NCI-H2029 (cell line): Measurements from ENCODE around the gene CDC26.
"Not testable (repeated sequence)": the region's sequence is repeated elsewhere in the genome, so short reads cannot be mapped to it uniquely, and the experiment has no call there.

ENCODE experiments used
- DNase-seq: peaks from one replicate; lab custom pipeline; 2025; lab: John Stamatoyannopoulos, UW

CDC26 gene

DNA sequence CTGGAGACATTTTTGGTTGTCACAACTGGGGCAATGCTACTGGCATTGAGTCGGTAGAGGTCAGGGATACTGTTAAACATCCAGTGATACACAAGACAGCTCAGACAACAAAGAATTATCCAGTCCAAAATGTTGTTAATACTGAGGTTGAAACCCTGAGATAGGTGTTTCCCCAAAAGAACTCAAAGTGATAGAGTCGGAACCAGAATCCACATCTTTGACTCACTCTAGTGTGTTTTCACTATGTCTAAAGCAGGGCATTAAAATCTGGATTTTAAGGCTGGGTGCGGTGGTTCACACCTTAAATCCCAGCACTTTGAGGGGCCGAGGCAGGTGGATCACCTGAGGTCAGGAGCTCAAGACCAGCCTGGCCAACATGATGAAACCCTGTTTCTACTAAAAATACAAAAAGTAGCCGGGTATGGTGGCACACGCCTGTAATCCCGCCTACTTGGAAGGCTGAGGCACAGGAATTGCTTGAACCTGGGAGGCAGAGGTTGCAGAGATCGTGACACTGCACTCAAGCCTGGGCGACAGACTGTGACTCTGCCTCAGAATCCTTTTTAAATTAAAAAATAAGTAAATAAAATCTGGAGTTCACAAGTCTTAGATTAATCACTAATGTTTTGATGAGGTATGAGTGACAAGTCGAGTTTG, 37.0 kb downstream of the CDC26 start:
- DNase-seq, result no peak

DNA sequence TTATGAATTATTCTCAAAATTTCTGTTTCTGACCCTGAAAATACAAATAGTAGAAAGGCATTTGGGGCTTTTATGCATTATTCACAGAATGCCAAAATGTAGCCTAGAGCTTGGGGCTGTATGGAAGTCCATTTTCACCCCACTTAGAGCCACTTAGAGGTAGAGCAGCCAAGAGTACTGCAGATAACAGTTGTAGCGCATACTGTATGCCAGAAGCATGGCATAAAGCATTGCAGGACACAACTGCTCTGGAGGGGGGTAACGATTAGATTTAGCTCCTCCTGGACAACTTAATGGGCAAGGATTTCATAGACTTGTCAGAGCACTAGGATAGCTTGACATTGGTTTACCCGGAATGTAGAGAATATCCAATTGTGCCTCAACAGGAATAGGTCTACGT, 38.3 kb downstream of the CDC26 start:
- no peak for DNase-seq

DNA sequence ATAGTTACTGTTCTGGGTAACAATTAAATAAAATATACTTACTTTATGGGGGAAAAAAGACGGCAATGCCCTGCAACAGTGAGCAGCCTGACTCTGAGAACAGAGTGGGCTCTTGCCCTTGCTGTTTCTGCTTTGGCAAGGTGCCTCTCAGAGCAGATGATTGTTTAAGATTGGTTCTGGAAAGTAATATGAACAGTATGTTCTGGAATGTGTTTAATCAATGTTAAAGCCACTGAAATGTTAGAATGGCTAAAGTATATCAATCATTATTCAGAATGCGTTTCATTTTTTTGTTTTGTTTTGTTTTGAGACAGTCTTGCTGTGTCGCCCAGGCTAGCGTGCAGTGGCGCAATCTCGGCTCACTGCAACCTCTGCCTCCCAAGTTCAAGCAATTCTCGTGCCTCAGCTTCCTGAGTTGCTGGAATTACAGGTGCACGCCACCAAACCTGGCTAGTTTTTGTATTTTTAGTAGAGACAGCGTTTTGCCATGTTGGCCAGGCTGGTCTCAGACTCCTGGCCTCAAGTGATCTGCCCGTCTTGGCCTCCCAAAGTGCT, 39.6 kb downstream of the CDC26 start:
- DNase-seq, result not testable (repeated sequence)

DNA sequence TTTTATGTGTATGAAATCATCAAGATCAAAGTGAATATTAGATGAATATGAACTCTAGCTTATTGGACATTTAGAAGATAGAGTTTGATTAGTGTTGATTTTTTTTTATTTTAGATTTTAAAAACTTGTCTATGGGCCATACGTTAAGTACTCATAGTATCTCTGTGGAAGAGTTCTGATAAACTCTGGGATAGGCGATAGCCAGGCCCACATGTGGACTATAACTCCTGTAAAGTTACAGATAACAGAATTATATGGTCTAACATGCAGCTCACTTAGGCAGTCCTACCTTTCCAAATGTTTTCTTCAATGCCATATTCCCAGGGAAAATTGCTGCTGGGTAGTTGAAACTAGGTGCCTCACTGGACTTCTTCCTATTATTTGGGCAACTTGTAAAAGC, 43.7 kb downstream of the CDC26 start:
- DNase-seq, result no peak

DNA sequence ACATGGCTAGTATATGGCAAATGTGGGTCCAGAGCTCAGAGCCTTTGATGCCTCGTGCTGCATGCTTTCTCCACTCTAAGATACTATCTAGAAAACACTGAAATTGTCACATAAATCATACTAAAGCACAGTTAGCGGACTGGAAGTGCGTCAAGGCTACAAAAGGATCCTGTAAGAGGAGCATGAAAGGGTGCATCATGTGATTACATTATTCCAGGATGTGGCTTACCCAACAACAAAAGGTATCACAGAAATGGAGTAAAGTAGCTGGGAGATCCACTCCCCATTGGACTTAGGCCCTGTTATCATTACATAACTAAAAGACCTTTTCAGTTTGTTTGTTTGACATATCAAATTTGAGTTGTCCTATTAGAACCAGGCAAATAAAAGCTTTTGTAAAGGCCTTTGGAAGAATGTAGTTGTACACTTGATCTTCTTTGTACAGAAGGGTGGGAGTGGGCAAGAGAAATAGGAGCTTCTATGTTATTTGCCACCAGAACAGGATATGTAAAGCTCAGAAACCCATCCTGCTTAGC, 47.2 kb downstream of the CDC26 start:
- DNase-seq, result peak; percentile 34

DNA sequence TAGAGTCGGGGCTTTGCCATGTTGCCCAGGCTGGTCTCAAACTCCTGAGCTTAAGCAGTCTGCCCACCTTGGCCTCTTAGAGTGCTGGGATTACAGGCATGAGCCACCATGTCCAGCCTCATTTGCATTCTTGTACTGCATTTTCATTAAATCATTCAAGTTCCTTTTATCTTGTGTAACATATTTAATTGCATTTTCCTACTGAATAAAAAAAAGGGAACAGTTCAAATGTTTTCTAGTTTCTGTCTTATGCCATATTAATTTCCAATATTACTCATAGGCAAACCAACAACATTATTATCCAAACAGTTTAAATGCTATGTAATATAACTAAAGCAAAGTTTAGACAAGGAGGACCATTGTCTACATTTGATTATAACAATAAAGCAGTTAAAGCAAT, 47.9 kb downstream of the CDC26 start:
- DNase-seq, result no peak

DNA sequence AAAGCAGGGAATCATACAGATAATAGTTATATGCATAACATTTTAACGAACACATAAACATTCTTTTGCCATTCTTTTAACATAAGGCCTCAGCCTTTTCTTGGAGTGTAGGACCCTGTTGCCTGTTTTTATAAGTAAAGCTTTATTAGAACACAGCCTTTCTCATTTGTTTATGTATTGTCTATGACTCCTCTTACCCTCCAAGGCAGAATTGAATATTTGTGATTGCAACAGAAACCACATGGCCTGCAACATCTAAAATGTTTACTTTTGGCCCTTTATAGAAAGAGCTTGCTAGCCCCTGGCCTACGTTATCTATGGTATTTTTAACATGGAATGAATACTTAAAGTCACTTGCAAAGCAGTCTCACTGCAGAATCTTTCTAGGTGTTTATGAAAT, 51.4 kb downstream of the CDC26 start:
- no peak for DNase-seq

DNA sequence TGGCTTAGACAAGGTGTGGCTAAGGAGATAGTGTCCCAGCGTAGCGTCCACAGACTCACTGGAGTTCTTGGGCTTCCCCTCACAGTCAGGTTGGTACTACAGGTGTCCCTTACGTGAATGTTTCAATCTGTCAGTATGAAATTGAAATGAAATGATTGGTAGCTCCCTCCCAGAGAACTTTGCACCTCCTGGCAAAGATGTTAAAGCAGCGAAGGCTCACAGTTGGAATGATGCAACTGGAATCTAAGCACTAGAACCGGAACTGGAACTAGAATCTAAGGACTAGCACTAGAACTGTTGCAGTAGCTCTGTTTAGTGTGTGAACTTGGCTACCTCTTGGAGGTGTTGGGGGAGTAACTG, 52.9 kb downstream of the CDC26 start:
- DNase-seq, result no peak

DNA sequence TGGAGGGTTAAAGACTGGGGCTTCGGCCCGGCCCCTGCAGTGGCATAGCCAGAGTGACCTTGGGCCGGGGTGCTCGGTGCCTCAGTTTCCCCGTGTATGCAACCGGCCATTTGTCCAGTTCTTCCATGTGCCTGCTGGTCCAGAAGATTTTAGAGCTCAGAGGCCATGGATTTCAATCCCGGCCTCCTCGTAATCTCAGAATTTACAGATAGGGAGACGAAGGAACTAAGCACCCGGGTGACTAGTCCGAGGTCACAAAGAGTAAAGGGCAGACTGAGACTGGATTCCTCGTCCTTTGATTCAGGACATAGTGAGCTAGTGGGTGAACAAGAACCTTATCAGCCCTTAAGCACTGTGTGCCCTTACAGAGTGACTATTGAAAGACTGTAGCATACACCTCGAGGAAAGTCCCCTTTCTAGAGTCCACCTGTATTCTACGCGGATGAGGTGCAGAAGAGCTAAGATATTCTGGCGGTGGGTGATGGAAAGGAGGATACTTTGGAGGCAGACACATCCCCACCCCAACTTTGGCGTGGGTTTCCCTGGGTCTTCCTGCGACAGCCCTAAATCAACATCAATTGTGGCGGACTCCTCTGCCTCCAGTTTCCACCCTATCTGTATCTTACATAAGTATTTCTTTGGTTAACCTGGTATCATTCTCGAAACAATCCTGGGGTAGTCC, 53.4 kb downstream of the CDC26 start:
- no peak for DNase-seq

DNA sequence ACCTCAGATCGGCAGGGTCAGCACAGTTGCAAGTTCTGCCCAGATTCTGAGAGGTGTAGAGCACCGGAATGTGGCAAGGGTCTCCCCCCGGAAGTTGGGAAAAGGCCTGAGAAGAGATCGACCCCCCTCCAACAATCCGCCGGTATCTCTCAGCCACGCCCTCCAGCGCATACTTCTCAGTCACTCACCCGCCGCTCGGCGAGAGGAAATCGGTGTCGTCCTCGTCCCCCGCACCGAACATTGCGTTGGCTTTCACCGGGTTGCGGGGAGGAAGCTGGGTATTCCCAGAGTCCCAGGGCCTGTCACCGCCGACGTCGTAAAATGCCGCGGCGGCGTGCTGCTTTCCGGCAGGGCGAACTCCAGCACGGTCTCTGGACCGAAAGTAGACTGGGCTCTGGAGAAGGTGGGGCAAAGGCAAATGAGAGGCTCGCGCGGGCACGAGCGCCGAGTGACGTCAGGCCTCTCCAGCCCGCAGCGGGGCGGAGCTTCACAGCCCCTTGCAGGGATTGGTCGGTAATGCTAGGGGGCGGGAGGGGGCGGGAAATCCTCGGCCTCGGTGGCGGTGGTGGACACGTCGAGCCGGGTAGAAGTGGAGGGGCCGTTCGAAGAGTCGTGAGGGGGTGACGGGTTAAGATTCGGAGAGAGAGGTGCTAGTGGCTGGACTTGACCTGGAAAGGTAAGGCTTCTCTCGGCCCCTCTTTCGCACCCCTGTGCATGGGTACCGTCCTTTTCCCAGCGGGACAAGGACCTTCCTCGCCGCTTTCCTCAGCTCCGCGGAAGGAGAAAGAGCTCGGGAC, 54.2 kb downstream of the CDC26 start, which contains the start of the genes FKBP15 and SLC31A1:
Gene FKBP15 (minus strand): TSS at position 275 of the 797 bp plus-strand sequence. CDS start 34 bp downstream, at position 241.
Gene SLC31A1 (plus strand): TSS at position 542 of the 797 bp plus-strand sequence. CDS start 34,605 bp downstream, outside the sequence.
- DNase-seq, result peak; percentile 96

DNA sequence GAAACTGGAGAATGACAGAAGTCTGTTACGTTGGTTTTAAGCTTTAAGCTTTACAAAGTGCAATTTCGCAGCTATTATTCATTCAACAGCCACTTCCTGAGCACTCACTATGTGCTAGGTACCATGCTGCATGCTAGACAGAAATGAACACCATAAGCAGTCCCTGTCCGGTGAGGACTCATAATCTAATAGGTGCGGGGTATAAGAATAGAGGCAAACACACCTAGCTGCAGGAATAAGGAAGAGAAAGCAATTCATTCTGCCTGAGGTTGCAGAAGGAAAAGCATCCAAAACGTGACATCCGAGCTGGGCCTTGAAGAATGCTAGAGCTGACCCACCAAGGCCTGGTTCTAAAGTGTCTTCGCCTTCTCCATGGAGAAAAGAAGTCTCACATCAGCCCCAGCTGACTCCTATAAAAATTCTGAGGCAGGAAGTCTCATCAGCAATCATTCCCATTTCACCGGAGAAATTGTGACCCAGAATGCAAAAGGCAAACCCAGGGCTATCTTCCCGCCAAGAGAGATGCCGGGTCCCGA, 54.8 kb downstream of the CDC26 start:
- DNase-seq, result no peak

DNA sequence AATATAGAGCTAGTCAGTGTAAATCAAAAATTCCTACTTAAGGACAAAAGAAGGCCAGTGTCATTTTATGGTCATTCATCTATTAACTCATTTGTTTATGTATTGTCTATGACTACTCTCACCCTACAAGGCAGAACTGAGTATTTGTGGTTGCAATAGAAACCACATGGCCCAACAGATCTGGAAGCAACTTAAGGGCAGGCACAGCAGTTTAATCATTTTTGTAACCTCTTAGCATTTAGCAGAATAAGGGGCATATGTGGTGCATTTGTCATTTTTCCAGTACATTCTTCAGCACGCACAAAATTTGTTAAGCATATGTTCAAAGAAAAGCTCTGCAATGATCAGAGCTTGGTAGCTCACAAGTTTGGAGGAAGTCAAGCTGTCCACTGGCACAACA, 55.4 kb downstream of the CDC26 start:
- DNase-seq, result no peak

DNA sequence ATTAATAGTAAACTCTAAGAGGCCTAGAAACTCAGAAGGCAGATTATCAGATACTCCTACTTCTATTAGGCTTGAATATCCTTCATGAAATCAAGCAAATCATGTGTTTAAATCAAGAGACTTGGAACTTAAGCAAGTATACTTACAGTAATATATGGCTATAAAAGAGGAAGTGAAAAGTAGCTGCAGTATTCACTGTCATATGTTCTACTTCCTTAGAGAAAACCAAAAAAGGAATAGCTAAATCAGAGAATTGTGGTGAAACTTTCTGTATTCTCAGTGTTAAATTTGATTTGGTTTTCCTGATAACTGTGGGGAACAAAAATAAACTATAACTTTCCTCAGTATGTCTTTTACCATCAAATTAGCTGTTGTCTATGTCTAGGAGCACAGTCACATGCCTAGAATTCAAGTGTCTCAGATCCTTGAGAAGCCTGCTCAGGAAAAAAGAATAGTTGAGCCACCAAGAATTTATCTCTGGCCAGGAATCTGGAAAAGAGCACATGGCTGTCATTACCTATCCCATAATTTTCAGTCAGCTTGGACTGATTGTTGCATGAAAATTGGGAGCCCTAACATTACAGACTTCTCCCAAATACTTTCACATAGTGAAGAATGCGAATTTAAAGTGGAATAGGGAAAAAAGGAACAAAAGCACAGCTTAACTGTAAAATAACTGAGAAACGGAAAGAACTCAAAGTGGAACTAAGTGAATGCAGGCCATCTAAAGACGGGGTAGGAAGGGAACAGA, 56.0 kb downstream of the CDC26 start:
- no peak for DNase-seq
